HUDEP-2 (cell line): ENCODE results near the gene CTF1.

Experiments
- DNase-seq, 76 experiments: peaks; one replicate each; lab custom pipeline; 2025; ENCODE audit not compliant: unreplicated experiment in 76 of 76; lab: John Stamatoyannopoulos, UW

CTF1 gene

DNA sequence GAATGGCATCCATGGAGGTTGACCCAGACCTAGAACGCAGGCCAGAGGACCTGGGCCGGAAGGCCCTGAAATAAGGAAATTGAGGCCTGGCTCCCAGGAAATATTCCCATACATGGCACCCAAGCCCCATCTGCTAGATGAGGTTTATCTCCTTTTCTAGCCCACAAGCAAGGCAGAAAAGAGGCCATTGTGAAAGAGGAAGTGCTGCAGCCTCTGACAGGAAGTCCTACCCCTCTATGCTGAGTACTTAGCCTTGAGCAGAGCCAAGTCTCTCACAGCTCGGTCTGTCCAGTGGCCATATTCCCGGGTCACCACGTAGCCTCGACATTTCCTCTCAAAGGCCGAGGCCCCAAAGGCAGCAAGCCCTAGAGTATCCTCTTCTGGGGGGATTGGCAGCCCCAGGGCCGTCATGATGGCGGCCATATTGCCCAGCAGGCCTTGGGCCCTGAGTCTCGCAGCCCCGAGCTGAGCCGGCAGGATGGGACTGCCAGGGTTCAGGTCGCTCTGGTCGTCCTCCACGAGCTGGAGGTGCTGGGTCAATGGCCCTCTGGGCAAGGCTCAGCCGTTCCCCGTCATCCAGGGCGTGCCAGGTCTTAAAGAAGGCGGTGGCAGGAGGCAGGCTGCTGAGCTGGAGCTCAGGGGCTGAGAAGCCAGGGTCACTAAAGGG lies 7.8 kb downstream of the CTF1 start:
- DNase-seq: no peak

DNA sequence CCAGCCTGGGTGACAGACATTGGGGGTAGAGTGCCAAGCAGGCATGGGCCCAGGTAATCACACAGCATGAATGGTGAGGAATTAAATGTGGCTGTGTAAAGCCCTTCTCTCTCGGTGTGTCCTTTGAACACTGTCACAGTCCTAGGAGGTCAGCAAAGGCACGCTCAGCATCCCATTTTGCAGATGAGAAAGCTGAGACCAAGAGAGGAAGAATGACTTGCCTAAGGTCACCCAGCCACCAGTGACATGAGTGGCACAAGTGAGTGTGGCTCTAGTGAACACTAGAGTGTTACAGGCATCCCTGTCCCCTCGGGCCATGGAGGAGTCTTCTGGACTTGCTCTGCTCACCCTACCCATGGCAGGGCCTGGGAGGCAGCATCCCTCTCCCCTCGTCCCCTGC lies 10.7 kb downstream of the CTF1 start:
- no peak for DNase-seq

DNA sequence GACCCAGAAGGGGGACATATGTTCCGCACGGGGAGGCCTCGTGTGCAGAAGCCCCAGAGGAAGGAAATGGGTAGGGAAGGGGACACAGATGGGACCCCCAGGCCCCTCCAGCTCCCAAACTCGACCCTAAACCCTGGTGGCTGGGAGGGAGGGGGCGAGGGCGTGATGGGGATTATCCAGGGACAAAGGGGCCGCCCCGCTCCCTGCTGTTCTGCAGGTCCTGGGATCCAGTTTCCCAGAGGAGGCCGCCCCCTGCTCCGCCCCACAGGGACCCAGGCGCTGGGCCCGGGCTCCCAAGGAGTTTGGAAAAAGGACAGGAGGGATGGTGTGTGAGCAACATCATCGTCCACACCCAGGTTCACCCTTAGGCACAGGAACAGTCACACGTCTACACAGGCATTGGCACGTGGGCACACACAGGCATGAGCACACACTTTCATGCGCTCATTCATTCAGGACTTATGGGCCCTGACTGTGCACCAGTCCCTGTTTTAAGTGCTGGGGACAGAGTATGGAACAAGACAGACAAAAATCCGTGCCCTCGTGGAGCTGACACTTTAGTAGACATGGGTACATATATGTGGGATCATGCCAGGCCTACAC lies 14.1 kb downstream of the CTF1 start:
- no peak for DNase-seq

DNA sequence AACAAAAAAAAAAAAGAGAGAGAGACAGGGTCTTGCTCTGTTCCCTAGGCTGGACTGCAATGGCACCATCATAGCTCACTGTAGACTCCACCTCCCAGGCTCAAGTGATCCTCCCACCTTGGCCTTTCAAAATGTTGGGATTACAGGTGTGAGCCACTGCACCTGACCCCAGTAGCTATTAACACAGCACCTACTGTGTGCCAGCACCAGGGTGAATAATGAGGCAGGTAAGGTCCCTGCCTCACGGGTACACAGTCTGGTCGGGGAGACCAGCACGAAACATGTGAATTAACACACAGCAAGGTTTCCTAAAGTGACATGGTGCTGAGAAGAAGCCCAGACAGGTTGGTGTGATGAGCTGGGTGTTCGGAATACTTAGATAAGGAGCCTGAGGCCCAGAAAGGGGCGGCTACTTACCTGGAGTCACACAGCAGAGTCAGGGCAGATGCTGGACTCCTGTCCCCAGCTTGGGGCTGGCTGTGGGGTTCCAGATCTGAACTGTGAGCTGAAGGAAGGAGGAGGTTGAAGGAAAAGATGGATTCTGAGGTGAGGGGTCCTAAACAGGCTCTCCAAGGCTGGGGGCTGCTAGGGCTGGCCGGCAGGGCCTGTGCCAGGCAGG lies 16.5 kb downstream of the CTF1 start:
- DNase-seq: no peak

DNA sequence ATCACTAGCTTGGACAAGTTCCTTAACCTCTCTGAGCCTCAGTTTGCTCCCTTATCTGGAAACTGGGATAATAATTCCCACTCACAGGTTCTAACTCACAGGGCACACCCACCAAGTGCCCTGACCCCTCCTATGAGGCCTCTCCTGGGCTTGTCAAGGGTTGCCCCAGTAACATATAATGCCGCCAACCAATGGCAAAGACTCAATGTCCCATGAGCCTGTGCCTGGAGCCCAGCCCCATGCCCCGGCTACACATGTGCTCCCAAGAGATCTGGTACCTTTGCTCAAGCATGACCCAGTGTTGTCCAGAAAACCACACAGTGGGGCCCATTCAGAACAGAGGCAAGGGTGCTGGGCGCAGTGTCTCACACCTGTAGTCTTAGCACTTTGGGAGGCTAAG lies 18.4 kb downstream of the CTF1 start:
- no peak for DNase-seq

DNA sequence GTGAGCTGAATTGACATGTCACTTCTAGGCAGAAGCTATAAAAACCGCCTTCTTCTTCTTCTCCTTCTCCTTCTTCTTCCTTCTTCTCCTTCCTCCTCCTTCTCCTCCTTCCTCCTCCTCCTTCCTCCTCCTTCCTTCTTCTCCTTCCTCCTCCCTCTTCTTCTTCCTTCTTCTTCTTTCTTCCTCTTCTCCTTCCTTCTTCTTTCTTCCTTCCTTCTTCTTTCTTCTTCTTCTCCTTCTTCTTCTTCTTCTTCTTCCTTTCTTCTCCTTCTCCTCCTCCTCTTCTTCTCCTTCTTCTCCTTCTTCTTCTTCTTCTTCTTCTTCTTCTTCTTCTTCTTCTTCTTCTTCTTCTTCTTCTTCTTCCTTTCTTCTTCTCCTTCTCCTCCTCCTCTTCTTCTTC lies 22.2 kb downstream of the CTF1 start:
- DNase-seq: no peak

DNA sequence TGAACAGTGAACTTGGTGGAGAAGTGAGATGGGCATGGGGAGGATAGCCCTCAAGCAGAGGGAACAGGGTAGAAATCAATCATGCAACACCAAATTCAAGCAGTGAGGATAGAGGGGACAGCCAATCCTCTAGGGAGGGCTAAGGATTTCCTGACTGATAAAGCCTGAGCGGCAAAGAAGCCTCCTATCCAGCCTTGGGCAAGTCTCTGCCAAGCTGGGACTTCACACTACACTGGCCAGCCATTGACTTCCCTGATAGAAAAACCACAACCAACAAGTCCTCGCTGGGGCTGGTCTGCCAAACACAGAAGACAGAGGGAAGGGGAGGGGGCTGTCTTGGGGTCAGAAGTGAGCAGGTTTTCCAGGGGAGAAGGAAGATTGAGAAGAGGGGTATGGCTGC lies 24.5 kb downstream of the CTF1 start:
- DNase-seq: no peak

DNA sequence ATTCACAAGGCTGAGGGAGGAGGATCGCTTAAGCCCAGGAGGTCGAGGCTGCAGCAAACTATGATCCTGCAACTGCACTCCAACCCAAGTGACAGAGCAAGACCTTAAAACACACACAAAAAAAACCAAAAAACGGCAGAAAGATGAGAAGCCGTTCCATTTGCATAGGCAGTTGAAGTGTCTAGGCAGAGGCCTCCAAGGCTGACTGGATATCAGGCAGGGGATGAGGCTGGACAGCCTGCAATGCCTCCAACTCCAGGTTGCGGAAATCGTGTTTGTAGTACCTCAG lies 25.0 kb downstream of the CTF1 start:
- DNase-seq: no peak

DNA sequence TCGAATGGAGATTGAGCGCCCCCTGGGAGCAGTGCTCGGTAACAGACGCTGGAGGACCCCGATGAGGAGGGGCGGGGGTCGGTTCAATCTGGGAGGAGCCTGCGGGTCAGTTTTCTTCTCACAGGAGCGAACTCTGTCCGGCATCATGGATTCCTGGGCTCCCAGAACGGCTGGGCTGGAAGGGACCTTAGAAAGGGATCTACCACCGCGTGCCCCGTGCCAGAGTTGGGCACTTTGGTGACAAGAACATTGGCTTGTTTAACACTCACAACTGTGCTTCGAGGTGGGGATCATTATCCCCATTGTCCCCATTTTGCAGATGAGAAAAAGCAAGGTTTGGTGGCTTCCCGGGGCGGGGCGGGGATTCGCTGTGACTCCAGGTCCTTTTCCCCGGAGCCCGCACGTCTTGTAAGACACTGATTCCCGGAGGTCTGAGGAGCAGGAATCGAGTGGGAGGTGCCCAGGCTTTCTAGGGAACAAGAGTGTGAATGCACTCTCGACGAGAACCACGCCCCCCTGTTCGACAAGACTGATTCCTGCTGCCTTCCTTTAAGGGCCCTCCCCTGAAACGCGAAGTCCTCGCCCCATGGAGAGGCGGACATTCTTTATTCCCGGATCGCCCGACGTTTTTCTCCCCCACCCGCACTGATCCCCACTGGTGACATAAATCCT lies 25.5 kb downstream of the CTF1 start:
- peak in 61 of 76 experiments; percentile 16 to 81 (median 59) for DNase-seq

DNA sequence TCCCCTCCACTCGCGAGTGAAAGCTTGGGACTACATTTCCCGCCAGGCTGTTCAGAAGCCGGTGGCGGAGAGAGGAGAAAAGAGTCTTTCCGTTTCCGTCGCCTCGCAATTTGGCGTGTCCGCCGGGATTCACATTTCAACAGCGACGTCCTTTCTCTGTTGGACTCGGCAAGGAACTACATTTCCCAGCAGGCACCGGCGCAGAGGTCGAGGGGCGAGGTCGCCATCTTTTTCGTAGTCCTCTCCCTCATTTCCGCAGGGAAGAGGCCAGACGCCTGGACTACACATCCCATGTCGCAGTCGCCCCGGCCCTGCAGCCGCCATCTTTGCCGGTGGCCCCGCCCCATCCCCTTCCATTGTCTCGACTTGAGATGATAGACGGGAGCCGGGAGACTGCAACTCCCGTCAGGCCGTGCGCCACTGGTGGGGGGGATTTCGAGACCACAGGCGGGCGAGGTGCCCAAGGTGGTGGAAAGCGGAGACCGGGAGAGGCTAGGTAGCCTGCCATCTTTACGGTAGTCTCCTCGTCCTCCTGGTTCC lies 26.1 kb downstream of the CTF1 start:
- DNase-seq: peak in 75 of 76 experiments; percentile 93 to 100 (median 98)

DNA sequence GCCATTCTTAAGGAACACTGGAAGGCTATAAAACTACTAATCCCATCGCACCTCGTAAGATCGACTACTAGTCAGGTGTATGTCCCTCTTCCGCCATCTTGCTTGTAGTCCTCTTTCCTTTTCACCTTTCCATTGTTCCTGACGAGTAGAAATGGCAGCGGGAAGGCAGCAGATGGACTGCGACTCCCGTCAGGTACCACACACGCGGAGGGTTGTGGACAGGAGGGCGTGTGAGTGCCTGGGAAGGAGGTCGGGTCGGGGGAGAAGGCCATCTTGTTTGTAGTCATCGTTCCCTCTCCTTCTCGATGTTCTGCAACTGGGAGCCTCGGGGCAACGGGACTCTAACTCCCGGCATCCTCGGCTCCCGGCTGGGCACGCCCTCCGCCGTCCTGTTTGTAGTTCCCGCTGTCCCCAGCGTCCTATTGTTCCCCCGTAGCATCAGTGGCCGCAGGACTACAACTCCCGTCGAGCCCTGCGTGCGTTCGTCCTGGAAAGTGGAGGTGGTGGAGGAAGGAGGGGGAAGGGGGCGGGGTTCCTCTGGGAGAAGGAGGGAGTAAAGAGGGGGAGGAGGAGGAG lies 26.6 kb downstream of the CTF1 start:
- peak in 75 of 76 experiments; percentile 85 to 99 (median 97) for DNase-seq

DNA sequence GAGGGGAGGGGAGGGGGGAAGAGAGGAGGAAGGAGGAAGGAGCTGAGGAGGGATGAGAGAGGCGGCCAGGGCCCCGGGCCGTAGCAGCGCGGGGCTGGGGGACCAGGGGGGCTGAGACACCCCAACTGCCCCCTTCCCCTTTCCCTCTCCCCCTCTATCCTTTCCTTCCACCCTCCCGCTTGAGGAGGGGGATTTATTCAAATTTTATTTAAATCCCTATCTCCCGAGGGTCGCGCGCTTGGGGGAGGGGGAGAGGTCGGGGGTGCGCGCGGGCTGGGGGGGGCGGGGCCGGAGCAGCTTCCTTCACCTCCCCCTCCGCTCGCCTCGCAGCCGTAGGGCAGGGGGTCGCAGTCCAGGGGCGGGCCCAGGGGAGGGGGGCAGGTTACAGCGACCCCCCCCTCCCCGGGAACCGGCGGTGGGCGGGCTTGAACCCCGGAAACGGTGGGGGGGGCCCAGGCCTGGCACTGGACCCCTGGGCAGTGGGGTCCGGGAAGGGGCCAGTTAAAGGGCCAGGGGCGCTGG lies 27.2 kb downstream of the CTF1 start, which contains the start of gene FBXL19:
Gene FBXL19, plus strand, starts transcription at position 19 of the 522 bp plus-strand sequence. CDS start 2,183 bp downstream, outside the sequence.
- no peak for DNase-seq

DNA sequence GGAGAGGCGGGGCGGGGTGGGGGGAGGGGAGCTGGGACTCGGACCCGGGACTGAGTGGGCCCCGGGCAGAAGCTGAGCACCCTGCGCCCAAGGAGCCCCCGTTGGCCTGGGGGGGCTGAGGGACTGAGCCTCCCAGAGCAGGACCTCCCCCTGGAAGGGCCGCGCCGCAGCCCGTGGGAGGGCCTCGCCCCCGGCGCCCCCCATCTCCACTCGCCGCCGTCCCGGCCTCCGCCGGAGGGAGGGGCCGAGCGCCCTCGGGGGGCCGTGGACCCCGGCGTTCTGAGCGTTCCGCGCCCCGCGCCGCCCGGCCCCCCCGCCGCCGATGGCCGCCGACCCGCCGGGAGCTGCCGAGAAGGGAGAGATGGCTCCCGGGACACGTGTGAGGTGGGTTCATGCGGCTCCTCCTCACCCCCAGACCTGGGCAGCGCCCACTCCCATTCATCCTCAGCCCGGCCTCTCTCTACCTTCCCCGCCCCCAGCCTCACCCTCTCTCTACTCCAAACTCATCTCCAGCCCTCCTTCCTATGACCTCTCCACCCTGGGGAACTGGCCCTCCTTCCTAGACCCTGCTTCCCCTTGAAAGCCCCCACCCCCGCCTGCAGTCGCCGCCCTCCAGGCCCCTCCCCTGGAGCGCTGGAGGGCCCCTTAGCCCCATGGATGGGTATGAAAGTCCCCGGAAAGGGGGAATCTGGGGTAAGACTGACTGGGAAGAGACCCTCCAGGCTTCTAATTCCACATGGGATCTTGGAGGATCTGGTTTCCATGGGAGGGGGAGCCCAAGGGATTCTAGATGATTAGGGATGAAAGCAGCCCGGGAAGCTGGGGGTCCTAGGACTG lies 27.9 kb downstream of the CTF1 start:
- no peak for DNase-seq

DNA sequence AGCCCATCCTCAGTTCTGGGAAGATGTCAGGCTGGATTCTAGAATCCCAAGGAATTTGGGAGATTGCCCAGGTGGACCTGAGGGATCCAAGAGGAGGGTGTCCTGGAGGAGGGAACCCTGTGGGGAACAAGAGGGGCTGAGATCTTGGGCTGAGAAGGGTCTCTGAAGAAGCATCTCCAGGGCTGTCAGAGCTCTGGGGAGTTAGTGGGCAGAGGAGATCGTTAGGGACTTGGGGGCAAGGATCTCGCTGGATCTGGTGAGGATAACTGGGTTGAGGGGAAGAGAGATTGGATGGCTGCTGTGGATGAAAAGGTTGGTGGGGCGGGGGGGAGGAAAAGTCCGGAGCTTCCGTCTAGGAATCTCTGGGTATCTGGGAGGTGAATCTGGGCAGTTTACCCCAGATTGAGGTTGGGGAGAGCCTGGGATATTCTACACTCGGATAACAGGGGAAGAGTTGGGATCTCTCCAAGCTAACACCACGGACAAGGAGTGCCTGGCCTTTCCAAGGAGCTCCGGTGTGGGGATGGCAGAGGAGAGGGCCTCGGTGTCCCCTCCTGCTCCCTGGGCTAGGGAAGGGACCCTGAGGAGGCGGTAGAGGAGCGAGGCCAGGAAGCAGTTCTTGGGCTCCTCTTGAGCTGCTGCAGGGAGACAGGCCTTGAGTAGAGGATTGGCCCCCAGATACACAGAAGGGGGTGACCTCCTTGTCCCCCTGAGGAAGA lies 28.7 kb downstream of the CTF1 start:
- DNase-seq: no peak

DNA sequence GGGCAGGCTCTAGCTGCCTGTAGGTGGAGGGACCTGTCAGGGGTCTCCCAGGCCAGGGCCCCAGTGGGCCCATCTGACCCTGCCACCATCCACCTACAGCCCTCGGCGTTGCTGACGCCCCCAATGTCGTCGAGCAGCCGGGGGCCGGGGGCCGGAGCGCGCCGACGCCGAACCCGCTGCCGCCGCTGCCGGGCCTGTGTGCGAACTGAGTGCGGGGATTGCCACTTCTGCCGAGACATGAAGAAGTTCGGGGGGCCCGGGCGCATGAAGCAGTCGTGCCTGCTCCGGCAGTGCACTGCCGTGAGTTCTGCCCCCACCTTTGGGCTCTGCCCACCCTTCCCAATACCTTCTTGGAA lies 29.2 kb downstream of the CTF1 start:
- DNase-seq: no peak

DNA sequence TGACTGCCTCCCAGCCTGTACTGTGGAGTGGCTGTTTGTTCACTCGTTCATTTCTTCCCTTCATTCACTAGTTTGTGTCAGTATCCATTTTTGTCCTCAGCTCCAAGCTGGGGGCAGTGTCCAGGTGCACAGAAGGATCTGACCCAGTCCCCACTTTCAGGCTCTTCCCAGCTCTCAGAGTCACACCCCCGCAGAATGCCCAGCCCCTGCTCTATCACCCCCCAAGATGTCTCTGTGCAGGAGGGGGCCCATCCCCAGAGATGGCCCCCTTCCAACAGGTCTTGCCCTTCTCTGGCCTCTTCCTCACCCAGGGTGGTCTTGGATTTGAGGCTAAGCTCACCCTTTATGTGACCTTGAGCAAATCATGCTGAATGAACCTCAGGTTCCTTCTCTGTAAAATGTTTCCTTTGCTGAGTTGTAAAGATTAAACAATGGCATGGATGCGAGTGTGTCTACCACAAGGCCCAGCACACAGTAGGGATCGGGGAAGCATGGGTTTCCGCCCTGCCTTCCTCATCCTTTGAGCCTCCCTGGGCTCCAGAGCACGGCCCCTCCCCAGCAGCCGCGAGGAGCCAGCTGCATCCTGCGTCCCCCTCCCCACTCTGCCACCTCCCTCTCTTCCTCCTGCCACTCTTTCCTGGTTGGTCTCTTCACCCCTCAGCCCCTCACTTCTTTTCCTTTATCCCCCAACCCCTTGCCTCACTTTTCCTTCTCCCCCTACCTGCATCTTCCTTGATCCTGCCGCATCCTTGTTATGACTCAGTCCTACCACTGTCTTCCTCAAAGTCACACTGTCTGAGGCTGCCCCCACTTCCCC lies 29.8 kb downstream of the CTF1 start:
- no peak for DNase-seq

DNA sequence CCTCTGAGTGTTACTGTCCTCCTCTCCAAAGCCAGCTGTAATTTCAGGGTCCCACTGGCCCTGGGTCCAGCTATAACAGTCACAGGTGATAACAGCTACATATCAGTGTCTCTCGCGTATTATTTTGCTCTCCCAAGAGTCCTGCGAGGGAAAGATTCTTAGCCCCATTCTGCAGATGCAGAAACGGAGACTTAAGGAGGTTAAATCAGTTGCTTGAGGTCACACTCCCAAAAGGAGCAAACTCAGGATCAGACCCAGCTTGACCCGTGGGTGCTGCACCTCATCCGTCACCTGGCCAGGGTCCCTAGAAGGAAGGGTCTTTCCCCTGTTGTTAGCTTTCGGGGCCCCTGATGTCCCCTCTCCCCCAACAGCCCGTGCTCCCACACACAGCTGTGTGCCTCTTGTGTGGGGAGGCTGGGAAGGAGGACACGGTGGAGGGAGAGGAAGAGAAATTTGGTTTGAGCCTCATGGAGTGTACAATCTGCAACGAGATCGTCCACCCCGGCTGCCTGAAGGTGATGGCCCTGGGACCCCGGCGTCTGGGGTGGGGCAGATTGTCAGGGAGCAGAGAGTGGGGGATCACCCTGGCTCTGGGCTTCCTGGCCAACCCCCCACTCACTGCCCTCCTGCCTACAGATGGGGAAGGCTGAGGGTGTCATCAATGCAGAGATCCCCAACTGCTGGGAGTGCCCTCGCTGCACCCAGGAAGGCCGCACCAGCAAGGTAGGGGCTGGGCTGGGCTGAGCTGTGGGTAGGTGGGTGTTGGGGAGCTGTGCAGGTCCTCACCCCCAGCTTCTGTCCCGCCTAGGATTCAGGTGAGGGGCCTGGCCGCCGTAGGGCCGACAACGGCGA lies 30.7 kb downstream of the CTF1 start:
- no peak for DNase-seq
